Subcutaneous adipose tissue (tissue), 4 donors: ENCODE results near the gene FHOD3. TPM values are rescaled to one million over a fixed set of nuclear protein-coding genes. Genes with fewer than 3 reads are reported as not detected.

Experiments used
- CTCF ChIP-seq: fragments of 450-650 bp; IDR thresholded peaks from one replicate; pipeline ENCODE4 v1.5.1; 2016; ENCODE audit warnings: low read depth, mild to moderate bottlenecking, control low read depth, antibody characterized with exemption, moderate library complexity
- total RNA-seq, 4 donors: library from RNA; depleted of rRNA; stranded (reverse); fragments of >200 nt; gene quantifications; one replicate each; pipeline ENCODE4 v1.1.0, GENCODE V29; 2016

FHOD3 gene
- total RNA-seq, 4 donors from 2014 or later, result 1.5 to 5.4 (median 3.3) TPM

GRCh38 chr18:36492604-36493329 lies 195.3 kb downstream of the FHOD3 start:
- no peak for TF ChIP-seq CTCF

GRCh38 chr18:36493349-36494159 lies 196.0 kb downstream of the FHOD3 start:
- TF ChIP-seq CTCF, result no peak

- no peak for TF ChIP-seq CTCF
Measured at GRCh38 chr18:36494160-36494437, 196.6 kb downstream of the FHOD3 start.

- TF ChIP-seq CTCF, result no peak
Measured at GRCh38 chr18:36496022-36496421, 198.5 kb downstream of the FHOD3 start.

GRCh38 chr18:36499938-36500337 lies 202.4 kb downstream of the FHOD3 start:
- no peak for TF ChIP-seq CTCF

- no peak for TF ChIP-seq CTCF
Measured at GRCh38 chr18:36501100-36501499, 203.6 kb downstream of the FHOD3 start.

- TF ChIP-seq CTCF, result no peak
Measured at GRCh38 chr18:36503477-36503876, 206.0 kb downstream of the FHOD3 start.
